C1 segment of cervical spinal cord (tissue), 14 donors: Measurements from ENCODE around the gene ZFAND3.
"Not testable (repeated sequence)": the region's sequence is repeated elsewhere in the genome, so short reads cannot be mapped to it uniquely, and the experiment has no call there.

Source experiments
- DNase-seq, 14 donors: peaks; one replicate each; lab custom pipeline; 2025; lab: John Stamatoyannopoulos, UW

ZFAND3 gene

DNA sequence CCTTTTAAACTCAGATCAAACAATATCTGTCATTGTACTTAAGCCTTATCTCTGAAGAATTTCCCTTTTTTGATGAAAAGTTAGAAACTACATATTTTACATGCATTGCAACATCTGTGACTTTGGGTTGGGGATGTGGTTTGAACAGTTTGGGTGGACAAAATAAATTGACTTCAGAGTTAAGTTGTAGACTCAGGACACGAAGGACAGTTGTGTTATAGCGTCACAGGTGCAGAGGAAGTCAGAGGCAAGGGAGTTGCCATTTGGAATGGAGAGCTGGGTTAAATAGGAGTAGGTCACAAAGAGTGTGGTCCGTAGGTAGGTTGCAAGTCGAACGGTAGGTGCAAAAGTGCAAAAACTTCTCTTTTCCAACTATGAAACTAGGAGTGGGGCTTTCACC, 46.0 kb downstream of the ZFAND3 start:
- no peak for DNase-seq

DNA sequence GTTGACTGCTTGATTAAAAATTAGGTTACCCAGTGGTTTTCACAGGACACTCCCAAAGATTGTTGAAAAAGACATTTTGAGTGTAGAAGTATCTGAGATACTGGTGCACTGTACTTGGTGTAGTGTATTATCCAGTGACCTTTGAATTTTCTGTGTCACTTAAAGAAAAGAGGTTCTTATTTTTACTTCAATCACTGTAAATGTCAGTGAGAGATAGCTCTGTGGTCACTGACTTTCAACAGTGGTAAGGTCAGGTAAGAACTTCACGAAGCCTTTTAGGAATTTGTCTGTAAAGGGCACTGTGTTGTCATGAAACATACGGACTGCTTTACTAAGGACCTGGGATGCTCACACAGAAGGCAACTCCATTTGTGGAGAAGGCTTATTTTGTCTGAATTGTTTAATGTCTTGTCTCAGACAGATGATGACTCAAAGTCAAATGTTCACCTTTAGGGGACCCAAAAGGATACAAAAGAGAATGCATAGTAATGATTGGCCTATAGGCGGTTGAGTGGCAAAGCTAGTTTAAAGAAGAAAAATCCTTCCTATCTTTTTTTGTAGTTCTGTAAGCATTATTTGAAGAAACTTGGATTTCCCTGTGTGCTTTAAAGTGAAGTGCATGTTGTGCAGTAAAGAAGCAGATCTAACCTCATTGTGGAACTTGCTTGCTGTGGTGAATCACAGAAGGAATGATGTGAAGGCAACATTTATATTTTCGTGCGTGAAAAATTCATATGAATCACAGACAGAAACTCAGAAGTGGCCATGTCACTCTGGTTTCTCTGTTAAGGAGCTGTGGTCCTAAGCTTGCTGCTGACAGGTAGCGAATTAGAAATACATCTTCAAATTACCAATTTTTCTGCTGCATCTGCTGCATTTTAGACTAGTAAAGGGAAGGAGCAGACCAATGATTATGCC, 47.3 kb downstream of the ZFAND3 start:
- DNase-seq, result no peak

DNA sequence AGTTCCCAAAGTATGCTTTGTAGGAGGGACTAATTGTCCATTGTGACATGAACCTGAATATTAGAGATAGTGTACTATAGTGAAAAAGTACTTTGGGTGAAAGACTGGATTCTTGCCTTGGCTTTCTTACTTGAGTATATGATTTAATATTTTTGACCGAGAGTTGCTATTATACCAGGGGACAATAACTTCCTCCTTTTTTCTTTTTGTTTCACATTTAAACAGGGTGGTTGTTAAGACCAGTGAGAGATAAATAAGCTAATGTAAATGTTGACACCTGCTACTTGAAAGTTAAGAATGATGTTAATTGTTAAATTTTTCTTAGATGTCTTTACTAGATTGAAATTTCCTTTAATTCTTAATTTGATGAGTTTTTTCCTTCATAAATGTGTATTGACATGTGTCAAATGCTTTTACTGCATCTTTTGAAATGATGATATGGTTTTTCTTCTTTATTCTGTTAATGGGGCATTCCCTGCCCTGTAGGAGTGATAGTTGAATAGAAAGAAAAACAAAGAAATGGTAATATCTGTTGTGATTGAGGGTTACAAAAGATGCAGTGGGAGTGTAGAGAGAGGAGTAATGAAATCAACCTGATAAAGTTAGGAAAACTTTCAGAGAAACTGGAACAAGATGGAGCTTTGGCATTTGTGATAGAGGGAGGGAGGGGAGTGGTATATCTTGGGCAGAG, 48.4 kb downstream of the ZFAND3 start:
- DNase-seq, result no peak

DNA sequence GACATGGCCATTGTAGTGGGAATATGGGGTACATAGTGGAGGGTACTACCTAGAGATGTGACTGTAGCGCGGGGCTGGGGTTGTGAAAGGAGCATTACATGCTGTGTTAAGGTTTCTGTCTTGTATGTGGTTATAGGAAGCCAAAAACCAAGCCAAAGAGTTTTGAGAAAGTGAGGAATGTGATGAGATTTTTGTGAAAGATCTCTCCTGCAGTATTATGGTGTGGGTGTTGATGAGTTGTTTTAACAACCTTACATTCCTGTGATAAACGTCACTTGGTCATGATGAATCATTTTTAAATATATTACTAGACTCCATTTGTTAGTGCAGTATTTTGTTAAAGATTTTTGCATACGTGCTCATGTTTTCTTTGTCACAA, 48.9 kb downstream of the ZFAND3 start:
- DNase-seq, result no peak

DNA sequence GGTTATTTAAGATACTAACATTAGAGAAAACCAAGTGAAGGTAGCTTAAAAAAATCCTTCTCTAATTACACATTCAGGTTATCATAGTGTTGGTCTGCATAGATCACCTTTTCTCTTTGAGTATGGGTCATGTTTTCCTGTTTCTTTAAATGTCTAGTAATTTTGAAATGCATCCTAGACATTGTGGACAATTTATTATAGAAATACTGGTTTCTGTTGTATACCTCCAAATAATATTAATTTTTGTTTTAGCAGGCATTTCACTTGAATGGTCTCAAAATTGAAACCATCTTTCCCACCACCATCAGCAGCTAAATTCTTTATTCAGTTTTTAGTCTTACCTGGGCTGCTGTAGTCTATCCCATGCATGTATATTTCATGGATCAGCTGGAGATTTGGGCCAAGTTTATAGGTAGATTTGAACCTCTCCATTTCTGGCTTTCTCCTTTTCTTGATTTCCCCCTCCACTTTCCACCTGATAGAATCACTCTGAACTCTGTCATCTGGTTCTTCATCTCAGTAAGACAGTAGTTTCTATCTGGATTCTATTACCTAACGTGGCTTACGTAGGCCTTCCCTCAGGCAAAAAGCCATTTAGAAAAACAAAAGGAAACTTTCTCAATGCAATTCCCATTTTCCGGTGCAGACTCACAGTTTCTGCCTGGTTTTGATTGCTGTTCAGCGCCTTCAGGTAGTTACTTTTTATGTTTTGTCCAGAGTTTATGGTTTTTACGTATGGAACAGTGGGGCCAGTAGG, 52.3 kb downstream of the ZFAND3 start:
- DNase-seq, result no peak

DNA sequence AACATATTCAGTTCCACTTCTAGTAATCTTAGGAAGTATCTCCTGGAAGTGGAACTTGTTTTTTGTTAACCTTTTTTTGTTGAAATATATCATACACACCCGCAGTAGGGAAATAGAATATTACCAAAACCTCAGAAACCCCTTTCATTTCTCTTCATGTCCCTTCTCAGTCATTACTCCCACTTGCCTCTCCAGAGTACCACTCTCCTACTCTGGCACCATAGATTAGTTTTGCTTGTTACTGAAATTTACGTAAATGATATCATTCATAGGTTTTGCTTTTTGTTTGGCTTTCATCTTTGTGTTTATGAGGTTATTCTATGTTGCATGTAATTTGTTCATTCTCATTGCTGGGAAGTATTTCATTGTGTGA, 52.8 kb downstream of the ZFAND3 start:
- DNase-seq, result no peak

DNA sequence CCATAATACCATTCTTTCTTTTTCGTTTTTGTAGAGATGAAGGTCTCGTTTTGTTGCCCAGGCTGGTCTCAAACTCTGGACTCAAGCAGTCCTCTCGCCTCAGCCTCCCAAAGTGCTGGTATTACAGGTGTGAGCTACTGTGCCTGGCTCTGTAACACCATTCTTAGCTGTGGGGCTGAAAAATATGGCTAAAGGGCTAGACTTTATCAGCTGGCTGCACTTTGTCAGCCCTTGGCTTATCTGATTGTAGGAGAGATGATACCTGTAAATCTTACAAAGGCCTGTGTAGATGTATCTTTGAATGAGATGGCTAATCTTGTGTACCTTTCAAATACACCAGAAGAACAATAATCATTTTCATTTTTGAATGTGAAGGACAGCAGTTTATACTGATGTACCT, 55.2 kb downstream of the ZFAND3 start:
- DNase-seq, result no peak

DNA sequence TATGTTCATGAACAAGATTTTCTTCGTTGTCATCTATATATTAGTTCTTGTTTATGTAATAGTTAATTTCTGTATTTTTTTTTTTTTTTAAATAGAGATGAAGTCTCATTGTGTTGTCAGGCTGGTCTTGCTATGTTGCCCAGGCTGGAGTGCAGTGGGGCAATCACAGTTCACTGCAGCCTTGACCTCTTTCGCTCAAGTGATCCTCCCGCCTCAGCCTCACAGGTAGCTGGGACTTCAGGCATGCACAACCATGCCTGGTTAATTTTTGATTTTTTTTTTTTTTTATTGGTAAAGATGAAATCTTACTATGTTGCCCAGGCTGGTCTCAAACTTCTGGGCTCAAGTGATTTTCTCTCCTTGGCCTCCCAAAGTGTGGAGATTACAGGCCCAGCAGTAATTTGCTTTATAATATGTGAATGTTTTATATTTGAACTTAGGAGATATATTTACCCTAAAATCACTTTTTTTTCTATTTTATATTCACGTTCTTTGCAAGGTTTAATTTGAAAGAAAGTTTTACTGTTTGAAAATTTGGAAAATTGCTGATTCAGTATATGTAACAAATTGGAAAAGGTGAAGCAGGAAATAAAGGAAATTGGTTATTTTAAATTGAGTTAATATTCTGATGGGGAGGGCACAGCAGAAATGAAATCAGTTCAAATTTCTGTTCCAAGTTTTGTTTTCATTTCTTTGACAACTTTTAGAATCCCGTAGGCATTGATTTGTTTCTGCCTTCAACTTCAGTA, 56.2 kb downstream of the ZFAND3 start:
- DNase-seq, result no peak

DNA sequence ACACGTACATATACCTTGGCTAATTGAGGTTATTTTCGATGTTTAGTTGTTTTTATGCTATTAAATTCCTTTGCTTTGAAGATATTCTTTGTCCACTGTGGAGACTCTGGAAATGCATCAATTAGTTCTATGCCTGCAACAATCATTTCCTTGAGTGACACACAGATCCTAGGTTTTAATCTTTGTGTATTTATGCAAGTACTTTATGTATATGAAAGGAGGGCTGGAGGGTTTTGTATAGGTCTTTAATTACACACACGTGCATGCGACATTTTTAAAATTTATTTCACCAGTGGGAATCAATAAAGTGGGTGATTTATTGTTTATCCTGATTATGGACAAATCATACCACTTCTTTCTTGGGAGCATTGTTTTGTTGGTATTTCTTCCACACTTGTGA, 57.3 kb downstream of the ZFAND3 start:
- DNase-seq, result no peak

DNA sequence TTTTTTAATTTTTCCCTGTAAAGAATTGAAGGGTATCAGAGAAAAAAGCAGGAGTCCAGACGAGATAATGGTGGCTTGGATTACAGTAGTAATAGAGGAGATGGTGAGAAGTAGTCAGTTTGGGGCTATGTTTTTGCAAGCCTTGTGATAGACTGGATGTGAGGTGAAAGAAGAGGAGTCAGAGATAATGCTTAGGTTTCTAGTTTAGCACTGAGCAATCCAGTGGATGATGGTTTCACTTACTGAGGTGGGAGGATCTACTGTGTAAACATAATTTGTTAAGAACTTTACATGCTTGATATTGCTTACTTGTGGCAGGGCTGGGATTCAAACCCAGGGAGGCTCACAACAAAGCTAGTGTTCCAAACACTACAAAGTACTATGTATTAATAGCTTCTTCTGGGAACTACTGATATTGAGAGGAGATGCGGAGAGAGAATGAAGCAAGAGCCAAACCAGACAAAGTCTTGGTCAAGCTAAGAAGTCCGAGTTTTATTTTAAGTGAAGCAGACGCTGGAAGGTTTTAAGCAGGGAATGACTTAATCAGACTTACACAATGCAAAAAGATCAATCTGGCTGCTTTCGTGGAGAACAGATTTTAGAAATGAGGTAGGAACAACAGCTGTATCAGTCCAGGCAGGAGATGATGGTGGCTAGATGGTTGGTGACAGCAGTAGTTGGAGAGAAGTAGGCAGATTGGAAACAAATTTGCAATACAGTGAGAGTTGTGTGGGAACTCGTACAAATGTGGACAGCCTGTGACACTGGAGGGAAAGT, 58.0 kb downstream of the ZFAND3 start:
- DNase-seq, result no peak

DNA sequence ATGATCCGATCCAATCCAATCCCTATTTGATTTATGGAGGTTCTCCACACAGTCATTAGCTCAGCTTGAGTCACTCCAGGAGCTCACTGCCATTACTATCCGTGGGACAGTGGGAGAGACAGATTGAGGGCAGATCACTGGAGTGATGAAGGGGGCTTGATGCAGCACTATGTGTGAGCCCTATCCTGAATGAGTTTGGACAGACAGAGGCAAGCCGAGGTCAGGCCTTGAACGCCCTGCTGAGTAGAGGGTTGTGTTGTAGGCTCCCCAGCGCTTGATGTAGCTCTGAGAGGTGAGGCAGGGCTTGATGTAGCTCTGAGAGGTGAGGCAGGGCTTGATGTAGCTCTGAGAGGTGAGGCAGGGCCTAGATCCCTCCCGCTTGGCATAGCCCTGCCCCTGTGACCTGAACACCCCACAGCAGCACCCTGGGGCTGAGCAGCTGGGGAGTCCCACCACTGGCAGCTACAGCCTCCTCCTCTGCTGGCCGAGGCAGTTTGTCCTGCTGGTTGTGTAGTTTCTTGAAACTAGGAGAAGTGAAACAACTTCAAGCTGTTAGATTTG, 58.7 kb downstream of the ZFAND3 start:
- DNase-seq, result no peak

DNA sequence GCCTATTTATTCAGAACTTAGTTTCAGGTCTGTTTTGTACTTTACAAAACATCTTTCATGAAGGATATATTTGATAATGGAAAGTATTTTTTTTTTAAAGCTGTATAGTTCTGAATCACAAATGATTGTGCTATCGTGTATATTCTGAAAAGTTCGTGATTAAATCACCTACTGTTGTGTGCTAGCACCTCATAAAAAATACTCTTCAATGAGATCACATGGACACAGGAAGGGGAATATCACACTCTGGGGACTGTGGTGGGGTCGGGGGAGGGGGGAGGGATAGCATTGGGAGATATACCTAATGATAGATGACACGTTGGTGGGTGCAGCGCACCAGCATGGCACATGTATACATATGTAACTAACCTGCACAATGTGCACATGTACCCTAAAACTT, 61.1 kb downstream of the ZFAND3 start:
- not testable (repeated sequence) for DNase-seq

DNA sequence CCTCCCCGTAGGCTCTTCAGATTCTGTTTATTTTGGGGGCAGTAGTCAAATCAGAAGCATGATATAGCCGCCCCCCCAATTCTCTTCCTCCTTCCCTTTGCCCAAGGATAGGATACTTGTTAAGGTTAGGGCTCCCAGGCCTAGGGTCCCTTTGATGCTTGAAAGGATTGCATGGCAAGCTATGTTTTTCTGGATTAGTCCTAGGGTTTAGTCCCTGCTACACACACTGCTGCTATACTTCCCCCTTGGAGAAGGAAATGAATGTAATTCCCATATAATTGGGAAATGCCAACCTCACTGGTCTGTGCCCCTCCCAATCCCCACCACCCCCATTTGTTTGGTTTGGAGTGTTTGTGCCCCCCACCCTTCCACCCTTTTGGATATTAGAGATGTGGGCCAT, 62.8 kb downstream of the ZFAND3 start:
- DNase-seq, result no peak

DNA sequence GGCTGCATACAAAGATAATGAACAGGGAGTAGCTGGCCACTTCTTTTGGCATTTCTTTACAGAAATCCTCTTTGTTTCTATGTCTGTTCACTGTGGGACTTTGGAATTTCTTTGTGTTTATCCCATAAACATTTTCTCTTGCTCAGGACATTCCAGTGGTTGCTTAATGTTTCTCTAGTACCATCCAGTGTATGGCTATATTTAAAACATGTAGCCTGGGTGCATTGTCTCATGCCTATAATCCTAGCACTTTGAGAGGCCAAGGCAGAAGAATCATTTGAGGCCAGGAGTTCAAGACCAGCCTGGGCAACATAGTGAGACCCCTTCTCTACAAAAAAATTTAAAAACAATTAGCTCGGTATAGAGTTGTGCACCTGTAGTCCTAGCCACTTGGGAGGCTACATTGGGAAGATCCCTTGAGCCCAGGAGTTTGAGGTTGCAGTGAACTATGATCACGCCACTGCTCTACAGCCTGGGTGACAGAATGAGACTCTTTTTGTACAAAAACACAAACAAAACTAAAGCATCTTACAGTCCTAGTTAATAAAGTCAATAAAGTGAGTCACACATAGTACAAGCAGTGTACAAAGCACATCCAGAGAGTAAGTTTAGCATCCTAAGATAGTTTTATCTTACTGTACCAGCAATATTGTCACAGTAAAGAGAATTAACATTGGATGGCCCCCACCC, 63.3 kb downstream of the ZFAND3 start:
- DNase-seq, result no peak

DNA sequence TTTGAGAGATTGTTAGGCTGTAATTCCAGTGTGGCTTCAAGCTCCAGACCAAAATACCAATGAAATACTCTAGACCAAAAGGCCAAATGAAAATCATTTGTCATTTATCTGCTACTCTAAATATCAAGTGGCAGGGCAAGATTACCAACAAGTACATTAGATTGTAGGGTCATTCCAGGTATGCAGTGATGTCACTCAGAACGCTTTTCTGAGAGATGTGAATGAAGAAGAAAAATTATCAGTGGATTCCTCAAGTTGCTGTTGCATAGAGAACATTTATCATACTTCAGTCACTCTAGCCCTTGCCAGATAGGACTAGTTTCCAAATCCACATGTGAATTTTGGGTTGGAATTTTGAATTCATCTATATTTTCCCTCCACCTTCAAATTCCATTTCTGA, 65.0 kb downstream of the ZFAND3 start:
- DNase-seq, result no peak

DNA sequence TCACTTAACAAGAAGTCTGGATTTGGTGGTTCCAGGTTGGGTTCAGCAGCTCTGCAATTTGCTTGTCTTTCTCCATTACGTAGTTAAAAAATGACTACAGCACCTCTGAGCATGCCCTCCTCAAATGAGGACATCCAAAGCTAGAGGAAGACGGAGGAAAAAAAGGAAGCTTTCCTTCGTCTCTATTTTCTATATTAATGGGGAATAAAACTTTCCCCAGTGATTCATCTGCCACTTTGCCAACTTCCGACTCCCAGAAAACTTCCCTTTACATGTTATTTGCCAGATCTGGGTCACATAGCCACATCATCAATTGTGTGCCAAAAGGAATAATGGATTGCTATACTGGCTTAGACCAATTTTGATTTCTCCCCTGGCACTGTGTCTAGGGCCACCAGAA, 69.5 kb downstream of the ZFAND3 start:
- DNase-seq, result no peak

DNA sequence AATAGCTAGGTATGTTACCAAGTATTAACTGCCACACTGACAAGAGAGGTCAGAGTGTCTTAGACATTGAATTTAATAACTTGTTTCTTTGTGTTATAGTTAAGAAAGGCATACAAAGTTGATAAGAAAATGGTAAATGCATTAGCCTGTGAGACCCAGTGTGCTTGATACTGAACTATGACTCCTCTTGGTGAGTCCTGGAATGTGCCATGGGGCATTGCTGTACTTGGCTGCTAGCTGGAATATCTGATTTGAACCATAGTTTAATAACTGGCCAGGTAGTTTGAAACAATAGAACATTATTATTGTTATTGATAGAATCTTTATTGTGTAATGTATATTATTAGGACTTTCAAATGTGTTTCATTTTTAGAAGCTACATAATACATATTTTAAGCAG, 70.0 kb downstream of the ZFAND3 start:
- no peak for DNase-seq

DNA sequence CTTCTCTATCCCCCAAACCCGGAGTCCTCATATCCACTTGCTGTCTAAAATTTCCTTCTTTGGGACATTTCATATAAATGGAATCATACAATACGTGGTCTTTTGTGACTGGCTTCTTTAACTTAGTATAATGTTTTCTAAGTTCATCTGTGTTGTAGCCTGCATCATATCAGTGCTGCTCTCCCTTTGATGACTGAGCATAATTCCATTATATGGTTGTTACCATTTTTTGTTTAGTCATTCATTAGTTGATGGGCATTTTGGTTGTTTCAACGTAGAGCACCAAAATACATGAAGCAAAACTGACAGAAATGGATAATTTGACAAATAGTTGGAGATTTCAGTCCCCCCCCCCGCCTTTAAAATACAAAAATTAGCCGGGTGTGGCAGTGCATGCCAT, 71.5 kb downstream of the ZFAND3 start:
- DNase-seq, result no peak

DNA sequence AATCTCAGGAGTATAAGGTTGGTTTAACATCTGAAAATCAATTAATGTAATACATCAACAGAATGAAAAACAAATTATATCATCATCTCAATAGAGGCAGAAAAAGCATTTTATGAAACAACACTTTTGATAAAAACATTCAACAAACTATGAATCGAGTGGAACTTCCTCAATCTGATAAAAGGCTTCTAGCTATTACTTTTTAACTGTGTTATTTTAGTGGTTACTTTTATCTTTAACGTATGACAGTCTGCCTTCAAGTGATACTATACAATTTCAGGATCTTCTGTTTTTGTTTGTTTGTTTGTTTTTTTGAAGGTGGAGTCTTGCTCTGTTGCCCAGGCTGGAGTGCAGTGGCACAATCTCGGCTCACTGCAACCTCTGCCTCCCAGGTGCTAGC, 73.7 kb downstream of the ZFAND3 start:
- DNase-seq, result no peak

DNA sequence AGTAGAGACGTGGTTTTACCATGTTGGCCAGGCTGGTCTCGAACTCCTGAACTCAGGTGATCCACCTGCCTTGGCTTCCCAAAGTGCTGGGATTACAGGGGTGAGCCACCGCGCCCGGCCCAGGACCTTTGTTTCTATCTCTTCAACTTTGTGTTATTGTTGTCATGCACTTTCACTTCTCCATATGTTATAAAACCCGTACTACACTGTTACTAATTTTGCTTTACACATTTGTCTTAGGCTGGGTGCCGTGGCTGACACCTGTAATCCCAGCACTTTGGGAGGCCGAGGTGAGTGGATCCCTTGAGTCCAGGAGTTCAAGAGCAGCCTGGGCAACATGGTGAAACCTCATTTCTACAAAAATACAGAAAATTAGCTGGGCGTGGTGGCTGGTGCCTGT, 74.2 kb downstream of the ZFAND3 start:
- not testable (repeated sequence) for DNase-seq
